DND-41 (cell line): ENCODE results near the gene SCGB3A1.

ENCODE experiments used
- ATAC-seq: fragments of 200-7000 bp; cut with Tn5 transposase; 3 replicates; pipeline ENCODE4 v1.9.1; 2021; ENCODE audit warnings: low read depth; ENCODE audit not compliant: insufficient read depth
- DNase-seq: peaks from one replicate; pipeline ENCODE4 v3.0.0-alpha.2; 2020
- H2AFZ ChIP-seq: 2 replicates; pipeline ENCODE4 v1.6.0; 2012; ENCODE audit warnings: low read depth, low read length
- H3K27ac ChIP-seq: 2 replicates; pipeline ENCODE4 v1.5.1; 2012; ENCODE audit warnings: low read length, inconsistent platforms
- H3K27me3 ChIP-seq: fragments of 200-600 bp; sonication (generic); 2 replicates; pipeline ENCODE4 v1.6.0; 2012; ENCODE audit warnings: low read length, mild to moderate bottlenecking, inconsistent platforms; ENCODE audit not compliant: insufficient read depth, poor library complexity
- H3K36me3 ChIP-seq: 2 replicates; pipeline ENCODE4 v1.5.1; 2012; ENCODE audit warnings: low read length, inconsistent platforms; ENCODE audit not compliant: insufficient read depth
- H3K4me1 ChIP-seq: 2 replicates; pipeline ENCODE4 v1.5.1; 2012; ENCODE audit warnings: mild to moderate bottlenecking, low read length; ENCODE audit not compliant: insufficient read depth
- H3K4me2 ChIP-seq: 2 replicates; pipeline ENCODE4 v1.6.0; 2012; ENCODE audit warnings: mild to moderate bottlenecking, moderate library complexity, low read length, inconsistent platforms; ENCODE audit not compliant: insufficient read depth
- H3K4me3 ChIP-seq, 2 experiments: fragments of 200-600 bp in 1 of 2; shearing (Covaris generic) in 1 of 2; 2 replicates each; pipeline ENCODE4 v1.5.1; 2012 to 2016; ENCODE audit warnings: inconsistent platforms in 2 of 2, low read length in 2 of 2, mild to moderate bottlenecking in 2 of 2, low read depth in 1 of 2, moderate library complexity in 1 of 2
- H3K79me2 ChIP-seq: 2 replicates; pipeline ENCODE4 v1.6.0; 2012; ENCODE audit warnings: low read length, inconsistent platforms; ENCODE audit not compliant: insufficient read depth
- H3K9ac ChIP-seq: 2 replicates; pipeline ENCODE4 v1.6.0; 2012; ENCODE audit warnings: low read depth, mild to moderate bottlenecking, inconsistent platforms, low read length, moderate library complexity
- H3K9me3 ChIP-seq: 2 replicates; pipeline ENCODE4 v1.5.1; 2012; ENCODE audit warnings: low read length, moderate library complexity, mild to moderate bottlenecking, inconsistent platforms; ENCODE audit not compliant: insufficient read depth, severe bottlenecking
- H4K20me1 ChIP-seq: 2 replicates; pipeline ENCODE4 v1.6.0; 2012; ENCODE audit warnings: low read length; ENCODE audit not compliant: insufficient read depth
- EZH2 ChIP-seq: IDR thresholded peaks from 3 replicates; pipeline ENCODE4 v1.6.1; 2012; ENCODE audit warnings: borderline replicate concordance, low read depth, mild to moderate bottlenecking, moderate library complexity, low read length, inconsistent platforms; ENCODE audit not compliant: severe bottlenecking
- TF ChIP-seq, protein P1 (sequence below): IDR thresholded peaks from 2 replicates; pipeline ENCODE4 v1.5.1; 2012; ENCODE audit warnings: borderline replicate concordance, low read length, moderate library complexity, mild to moderate bottlenecking; ENCODE audit not compliant: poor library complexity, severe bottlenecking; ENCODE audit errors: extremely low read depth

The SCGB3A1 gene

DNA sequence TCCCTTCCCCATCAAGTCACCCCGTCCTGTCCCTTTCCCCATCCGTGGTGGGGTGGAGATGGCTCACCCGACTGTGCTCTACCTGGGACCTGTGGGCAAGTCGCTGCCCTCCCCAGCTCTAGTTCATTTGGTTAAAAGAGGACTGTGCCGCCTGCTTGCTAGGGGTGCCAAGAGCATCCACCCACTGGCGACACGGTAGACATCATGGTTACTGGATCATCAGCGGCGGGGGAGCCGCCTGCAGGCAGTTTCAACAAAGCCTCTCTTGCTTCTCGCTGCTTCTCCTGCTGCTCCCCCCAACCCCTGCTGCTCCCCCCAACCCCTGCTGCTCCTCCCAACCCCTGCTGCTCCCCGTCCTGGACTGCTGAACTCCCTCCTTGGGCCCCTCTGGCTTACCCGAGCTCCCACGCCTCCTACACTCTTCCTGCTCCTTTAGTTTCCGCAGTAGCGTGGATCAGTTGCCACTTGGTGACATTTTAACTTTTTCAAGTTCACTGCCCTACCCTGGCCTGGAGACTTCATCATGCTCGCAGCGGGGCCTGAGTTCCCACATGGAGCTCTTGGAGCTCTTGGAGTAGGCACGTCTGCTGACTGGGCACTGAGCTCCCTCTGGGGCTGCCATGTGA is 22.0 kb upstream of the SCGB3A1 start:
- Histone ChIP-seq H3K4me1 (no peaks in the 10 kb centered on the region), H3K36me3 (no peaks in the 10 kb centered on the region), H3K9me3 (no peaks in the 10 kb centered on the region), H3K79me2 (no peaks in the 10 kb centered on the region), H4K20me1 (no peaks in the 10 kb centered on the region; the same call in 1 of the 2 replicates), H3K4me3 (no peak overlapping the region), H3K27me3 (no peaks in the 10 kb centered on the region), H2AFZ (no peak overlapping the region), H3K9ac (no peak overlapping the region), H3K4me2 (no peak overlapping the region), H3K27ac (no peak overlapping the region)
- TF ChIP-seq EZH2, result no peak
- TF ChIP-seq, protein P1, sequence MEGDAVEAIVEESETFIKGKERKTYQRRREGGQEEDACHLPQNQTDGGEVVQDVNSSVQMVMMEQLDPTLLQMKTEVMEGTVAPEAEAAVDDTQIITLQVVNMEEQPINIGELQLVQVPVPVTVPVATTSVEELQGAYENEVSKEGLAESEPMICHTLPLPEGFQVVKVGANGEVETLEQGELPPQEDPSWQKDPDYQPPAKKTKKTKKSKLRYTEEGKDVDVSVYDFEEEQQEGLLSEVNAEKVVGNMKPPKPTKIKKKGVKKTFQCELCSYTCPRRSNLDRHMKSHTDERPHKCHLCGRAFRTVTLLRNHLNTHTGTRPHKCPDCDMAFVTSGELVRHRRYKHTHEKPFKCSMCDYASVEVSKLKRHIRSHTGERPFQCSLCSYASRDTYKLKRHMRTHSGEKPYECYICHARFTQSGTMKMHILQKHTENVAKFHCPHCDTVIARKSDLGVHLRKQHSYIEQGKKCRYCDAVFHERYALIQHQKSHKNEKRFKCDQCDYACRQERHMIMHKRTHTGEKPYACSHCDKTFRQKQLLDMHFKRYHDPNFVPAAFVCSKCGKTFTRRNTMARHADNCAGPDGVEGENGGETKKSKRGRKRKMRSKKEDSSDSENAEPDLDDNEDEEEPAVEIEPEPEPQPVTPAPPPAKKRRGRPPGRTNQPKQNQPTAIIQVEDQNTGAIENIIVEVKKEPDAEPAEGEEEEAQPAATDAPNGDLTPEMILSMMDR, result no peak
- ATAC-seq (no peak), DNase-seq (no peak)

DNA sequence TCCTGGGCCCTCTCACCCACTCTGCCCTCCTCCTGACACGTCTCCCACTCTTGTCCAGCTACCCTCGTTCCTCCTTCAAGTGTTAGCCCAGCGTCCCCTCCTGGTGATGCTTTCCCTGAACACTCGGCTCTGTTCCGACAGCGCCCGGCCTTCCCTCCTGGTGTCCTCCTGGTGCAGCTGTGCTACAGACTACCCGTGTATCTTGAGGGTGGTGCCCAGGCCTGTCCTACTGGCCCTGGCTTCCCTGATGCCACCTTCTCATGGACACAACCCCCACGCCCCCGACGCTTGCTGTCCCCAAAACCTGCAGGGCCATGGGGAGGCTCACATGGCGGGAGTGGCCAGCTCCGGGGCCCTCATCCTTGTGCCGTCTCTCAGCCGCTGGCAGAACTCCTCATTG is 21.4 kb upstream of the SCGB3A1 start:
- Histone ChIP-seq H3K9me3 (no peaks in the 10 kb centered on the region), H3K4me2 (no peak overlapping the region), H3K27ac (no peak overlapping the region), H3K36me3 (no peaks in the 10 kb centered on the region), H3K27me3 (no peaks in the 10 kb centered on the region), H3K79me2 (no peaks in the 10 kb centered on the region), H4K20me1 (no peaks in the 10 kb centered on the region; the same call in 1 of the 2 replicates), H2AFZ (no peak overlapping the region), H3K9ac (no peak overlapping the region), H3K4me1 (no peaks in the 10 kb centered on the region), H3K4me3 (no peak overlapping the region)
- DNase-seq (no peak), ATAC-seq (no peak)
- no peak for TF ChIP-seq EZH2
- TF ChIP-seq, protein P1, result no peak

DNA sequence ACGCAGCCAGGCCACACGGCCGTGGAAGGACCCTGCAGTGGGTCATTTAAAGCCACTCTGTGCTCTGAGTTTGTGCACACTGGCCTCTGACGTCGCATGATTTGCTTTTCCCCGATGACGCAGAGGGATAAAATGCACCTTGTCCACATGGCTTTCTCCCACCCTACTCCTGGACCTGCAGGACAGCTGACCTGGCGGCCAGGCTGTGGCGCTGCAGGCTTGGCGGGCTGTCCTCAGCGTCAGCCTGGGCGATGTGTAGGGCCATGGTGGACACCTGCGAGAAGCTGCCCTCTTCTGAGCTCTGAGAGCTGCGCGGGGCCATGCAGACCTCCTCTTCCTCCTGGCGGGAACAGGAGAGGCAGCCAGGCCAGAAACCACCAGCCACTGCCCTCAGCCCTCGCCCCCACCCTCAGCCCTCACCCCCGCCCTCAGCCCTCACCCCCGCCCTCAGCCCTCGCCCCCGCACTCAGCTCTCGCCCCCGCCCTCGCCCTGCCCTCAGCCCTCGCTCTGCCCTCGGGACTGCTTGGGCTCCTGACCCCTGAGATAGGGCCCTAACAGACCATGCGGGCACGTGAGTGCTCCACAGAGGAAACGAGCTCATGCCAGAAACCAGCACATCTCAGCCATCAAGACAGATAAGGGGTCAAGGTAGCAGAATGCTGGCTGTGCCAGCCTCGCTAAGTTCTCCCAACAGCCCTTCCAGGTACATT is 20.0 kb upstream of the SCGB3A1 start:
- Histone ChIP-seq H2AFZ (no peak overlapping the region), H3K79me2 (no peaks in the 10 kb centered on the region), H3K9ac (no peak overlapping the region), H3K9me3 (no peaks in the 10 kb centered on the region), H3K36me3 (no peaks in the 10 kb centered on the region), H3K4me1 (no peaks in the 10 kb centered on the region), H4K20me1 (no peaks in the 10 kb centered on the region; the same call in 1 of the 2 replicates), H3K4me2 (no peak overlapping the region), H3K4me3 (no peak overlapping the region), H3K27me3 (no peaks in the 10 kb centered on the region), H3K27ac (no peak overlapping the region)
- DNase-seq (no peak), ATAC-seq (no peak)
- no peak for TF ChIP-seq EZH2
- TF ChIP-seq, protein P1, result no peak
